SK-N-SH treated with all-trans-retinoic acid at 6 μM for 48 hours (cell line): Measurements from ENCODE around the gene TRMT61A.

ENCODE experiments used
- ARNTL ChIP-seq: fragments of 450-650 bp; formaldehyde crosslinking; IDR thresholded peaks from 2 replicates; pipeline ENCODE4 v1.5.0; 2020; ENCODE audit warnings: low read depth, mild to moderate bottlenecking, moderate library complexity, borderline replicate concordance
- BACH2 ChIP-seq: fragments of 250-450 bp; sonication (Bioruptor Pico); IDR thresholded peaks from 2 replicates; pipeline ENCODE4 v1.9.0; 2021; ENCODE audit warnings: mild to moderate bottlenecking, borderline replicate concordance
- CSRNP3 ChIP-seq: fragments of 250-450 bp; sonication (Bioruptor Pico); IDR thresholded peaks from 2 replicates; pipeline ENCODE4 v1.5.1; 2021; ENCODE audit warnings: mild to moderate bottlenecking, moderate library complexity
- ESRRG ChIP-seq: fragments of 250-450 bp; sonication (Bioruptor Pico); IDR thresholded peaks from 2 replicates; pipeline ENCODE4 v1.6.1; 2021; ENCODE audit warnings: mild to moderate bottlenecking
- ISL1 ChIP-seq: fragments of 250-450 bp; sonication (Bioruptor Pico); IDR thresholded peaks from 2 replicates; pipeline ENCODE4 v2.1.2; 2022; ENCODE audit warnings: mild to moderate bottlenecking, moderate library complexity
- PATZ1 ChIP-seq: fragments of 250-450 bp; sonication (Bioruptor Pico); IDR thresholded peaks from 2 replicates; pipeline ENCODE4 v1.8.0; 2020; ENCODE audit warnings: mild to moderate bottlenecking, moderate library complexity, borderline replicate concordance
- POU6F1 ChIP-seq: fragments of 250-450 bp; sonication (Bioruptor Pico); IDR thresholded peaks from 2 replicates; pipeline ENCODE4 v1.8.0; 2021; ENCODE audit warnings: low read depth, mild to moderate bottlenecking, moderate library complexity, borderline replicate concordance
- TCF4 ChIP-seq: fragments of 250-450 bp; sonication (Bioruptor Pico); IDR thresholded peaks from 2 replicates; pipeline ENCODE4 v1.8.0; 2021; ENCODE audit warnings: mild to moderate bottlenecking, moderate library complexity, borderline replicate concordance
- TSHZ2 ChIP-seq: fragments of 250-450 bp; sonication (Bioruptor Pico); IDR thresholded peaks from 2 replicates; pipeline ENCODE4 v1.5.0; 2020; ENCODE audit warnings: mild to moderate bottlenecking, moderate library complexity
- ZFP30 ChIP-seq: fragments of 450-650 bp; formaldehyde crosslinking; IDR thresholded peaks from 2 replicates; pipeline ENCODE4 v1.5.0; 2022; ENCODE audit warnings: mild to moderate bottlenecking, moderate library complexity
- ZNF565 ChIP-seq: fragments of 450-650 bp; formaldehyde crosslinking; conservative IDR thresholded peaks from 2 replicates; pipeline ENCODE4 v1.5.0; 2020; ENCODE audit warnings: low read depth, mild to moderate bottlenecking, moderate library complexity
- TF ChIP-seq, protein P1 (sequence below): fragments of 250-450 bp; sonication (Bioruptor Pico); IDR thresholded peaks from 2 replicates; pipeline ENCODE4 v1.5.1; 2020; ENCODE audit warnings: low read depth, mild to moderate bottlenecking, moderate library complexity

DNA sequence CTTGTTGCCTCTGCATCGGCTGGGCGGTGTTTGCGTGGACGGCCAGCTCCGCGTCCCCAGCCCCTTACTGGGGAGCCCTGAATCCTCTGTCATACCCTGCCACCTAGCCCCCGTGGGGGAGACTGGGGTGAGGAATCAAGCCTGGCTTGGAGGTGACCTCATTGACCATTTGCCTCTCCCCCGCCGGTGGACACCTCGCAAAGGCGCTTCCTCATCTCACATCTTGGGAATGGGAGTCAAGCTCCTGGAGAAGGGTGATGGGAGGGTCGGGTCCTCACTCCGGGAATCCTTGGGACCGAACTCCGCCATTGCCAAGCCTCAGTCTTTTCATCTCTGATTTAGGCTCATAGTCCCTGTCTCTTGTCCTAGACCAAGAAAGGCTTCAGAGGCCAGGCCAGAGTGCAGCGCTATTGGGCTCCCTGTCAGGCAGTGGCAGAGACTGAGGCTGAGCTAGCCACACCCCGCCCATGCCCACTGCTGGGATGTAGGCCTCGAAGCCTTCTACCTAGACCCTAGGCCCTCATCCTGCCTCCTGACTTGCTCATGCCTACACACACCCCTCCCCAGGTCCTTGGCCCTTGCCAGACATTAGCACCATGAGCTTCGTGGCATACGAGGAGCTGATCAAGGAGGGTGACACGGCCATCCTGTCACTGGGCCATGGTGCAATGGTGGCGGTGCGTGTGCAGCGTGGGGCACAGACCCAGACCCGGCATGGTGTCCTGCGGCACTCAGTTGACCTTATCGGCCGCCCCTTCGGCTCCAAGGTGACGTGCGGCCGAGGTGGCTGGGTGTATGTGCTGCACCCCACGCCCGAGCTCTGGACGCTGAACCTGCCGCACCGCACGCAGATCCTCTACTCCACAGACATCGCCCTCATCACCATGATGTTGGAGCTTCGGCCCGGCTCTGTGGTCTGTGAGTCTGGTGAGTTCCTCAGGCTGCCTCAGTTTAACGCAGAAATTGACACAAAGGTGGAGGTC, 678 bp downstream of the TRMT61A start:
- TF ChIP-seq, protein P1, sequence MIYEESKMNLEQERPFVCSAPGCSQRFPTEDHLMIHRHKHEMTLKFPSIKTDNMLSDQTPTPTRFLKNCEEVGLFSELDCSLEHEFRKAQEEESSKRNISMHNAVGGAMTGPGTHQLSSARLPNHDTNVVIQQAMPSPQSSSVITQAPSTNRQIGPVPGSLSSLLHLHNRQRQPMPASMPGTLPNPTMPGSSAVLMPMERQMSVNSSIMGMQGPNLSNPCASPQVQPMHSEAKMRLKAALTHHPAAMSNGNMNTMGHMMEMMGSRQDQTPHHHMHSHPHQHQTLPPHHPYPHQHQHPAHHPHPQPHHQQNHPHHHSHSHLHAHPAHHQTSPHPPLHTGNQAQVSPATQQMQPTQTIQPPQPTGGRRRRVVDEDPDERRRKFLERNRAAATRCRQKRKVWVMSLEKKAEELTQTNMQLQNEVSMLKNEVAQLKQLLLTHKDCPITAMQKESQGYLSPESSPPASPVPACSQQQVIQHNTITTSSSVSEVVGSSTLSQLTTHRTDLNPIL (CRISPR knock-in tag), result no peak
- TF ChIP-seq ARNTL (CRISPR knock-in tag), result no peak
- no peak for TF ChIP-seq ESRRG (CRISPR knock-in tag)
- TF ChIP-seq CSRNP3 (CRISPR knock-in tag), result no peak
- TF ChIP-seq ZFP30 (CRISPR knock-in tag), result no peak
- TF ChIP-seq ISL1, result no peak
- no peak for TF ChIP-seq TSHZ2
- no peak for TF ChIP-seq PATZ1 (CRISPR knock-in tag)
- TF ChIP-seq ZNF565 (CRISPR knock-in tag), result no peak
- TF ChIP-seq BACH2 (CRISPR knock-in tag), result no peak
- TF ChIP-seq POU6F1, result no peak
- no peak for TF ChIP-seq TCF4 (CRISPR knock-in tag)
